ENCODE data around the gene CRYBG3.

- TF ChIP-seq CTCF (IDR thresholded peaks at IDR 0.05) = no peak
- TF ChIP-seq POLR2A (IDR thresholded peaks at IDR 0.05) = no peak
These were observed 94.8 kb downstream of the CRYBG3 start for GRCh38 chr3:97916576-97916975.
